Measurements from ENCODE around the gene NT5DC3. TPM values are rescaled to one million over a fixed set of nuclear protein-coding genes. Genes with fewer than 3 reads are reported as not detected.

The NT5DC3 gene
- total and polyA plus RNA-seq, 2 of the 13 experiments (the other 11 are each of a cell fraction or from before 2014, with no cell fraction given): 3.2 to 6.6 TPM

GRCh38 chr12:103786201-103786600 is 54.8 kb downstream of the NT5DC3 start:
- H3K4me3 ChIP-seq (replicated peaks in 1 of 3; ENCODE audit: insufficient read depth in 1 of 3, low read depth in 2 of 3, low read length in 3 of 3): no peak overlapping the region
- H3K9ac ChIP-seq (ENCODE audit: insufficient read depth, low read depth, low read length): no peak overlapping the region
- ATAC-seq: no peak
- no peak overlapping the region for H3K27ac ChIP-seq (ENCODE audit: extremely low read length, insufficient read depth, low read length)
- H4K20me1 ChIP-seq (ENCODE audit: insufficient read depth, low read length): no peaks in the 10 kb centered on the region
- H3K27me3 ChIP-seq (ENCODE audit: control insufficient read depth in 1 of 2, insufficient read depth in 2 of 2, low read length in 2 of 2): no peaks in the 10 kb centered on the region
- no peak overlapping the region for H3K4me2 ChIP-seq (ENCODE audit: low read depth, low read length)
- no TSS peak for BruUV-seq (replicated peaks)
- in situ Hi-C loops (cut with HindIII; ENCODE audit: extremely low pct_ligation_motif_present, low pct_unique_long_range_greater_than_20kb) (no loop called here), intact Hi-C loops (cut with micrococcal nuclease; ENCODE audit: unreplicated experiment) (no loop called here)
- H3K4me1 ChIP-seq (ENCODE audit: insufficient read depth, low read length): peaks cover 17% of the 10 kb centered on the region
- CTCF ChIA-PET (ENCODE audit: low intra/inter-chr PET ratio, low total read pairs): no interaction called here
- no peaks in the 10 kb centered on the region for H3K9me3 ChIP-seq (ENCODE audit: low read length)
- H3K79me2 ChIP-seq (ENCODE audit: insufficient read depth, low read length): no peaks in the 10 kb centered on the region
- POLR2A ChIA-PET: no interaction called here
- no peak overlapping the region for H2AFZ ChIP-seq (ENCODE audit: low read length)
- DNase-seq (ENCODE audit: low spot score): no peak
- FAIRE-seq: no peak
- H3K36me3 ChIP-seq (replicated peaks in 1 of 2; ENCODE audit: control insufficient read depth in 1 of 2, insufficient read depth in 2 of 2, low read length in 2 of 2): peaks cover 12 to 31% of the 10 kb centered on the region in 2 experiments
- no peak for TF ChIP-seq MAF1 (CRISPR knock-in tag; IDR thresholded peaks at IDR 0.05; ENCODE audit: borderline replicate concordance)
- TF ChIP-seq ZNF564 (CRISPR knock-in tag; IDR thresholded peaks at IDR 0.05): no peak
- no peak for TF ChIP-seq HNF4A (CRISPR knock-in tag; IDR thresholded peaks at IDR 0.05)
- TF ChIP-seq ZNF337 (CRISPR knock-in tag; IDR thresholded peaks at IDR 0.05; ENCODE audit: borderline replicate concordance, low read depth): no peak
- TF ChIP-seq ZNF557 (CRISPR knock-in tag; IDR thresholded peaks at IDR 0.05): no peak
- no peak for TF ChIP-seq TOPORS (CRISPR knock-in tag; IDR thresholded peaks at IDR 0.05)
- TF ChIP-seq EZH2 (conservative IDR thresholded peaks at IDR 0.05; ENCODE audit: low read depth, low read length): no peak
- TF ChIP-seq NFIB (CRISPR knock-in tag; IDR thresholded peaks at IDR 0.05; ENCODE audit: borderline replicate concordance): no peak
- TF ChIP-seq NCOR1 (IDR thresholded peaks at IDR 0.05; ENCODE audit: borderline replicate concordance, low read length): no peak
- no peak for TF ChIP-seq ZZZ3 (CRISPR knock-in tag; IDR thresholded peaks at IDR 0.05; ENCODE audit: borderline replicate concordance)
- TF ChIP-seq HMG20B (CRISPR knock-in tag; conservative IDR thresholded peaks at IDR 0.05): no peak

Data from HepG2 (cell line).